Stimulated activated CD8-positive, alpha-beta memory T cell treated with anti-CD3 and anti-CD28 coated beads, Interleukin-2, amount 100 ng/mL, for 1 hour (primary cell): ENCODE measurements around the gene KRT20.
"Not testable (repeated sequence)": the region's sequence is repeated elsewhere in the genome, so short reads cannot be mapped to it uniquely, and the experiment has no call there.

Experiments
- DNase-seq, 2 donors: peaks; one replicate each; pipeline ENCODE4 v3.0.0-alpha.2; 2020; ENCODE audit warnings: low read depth in 2 of 2

Gene KRT20

DNA sequence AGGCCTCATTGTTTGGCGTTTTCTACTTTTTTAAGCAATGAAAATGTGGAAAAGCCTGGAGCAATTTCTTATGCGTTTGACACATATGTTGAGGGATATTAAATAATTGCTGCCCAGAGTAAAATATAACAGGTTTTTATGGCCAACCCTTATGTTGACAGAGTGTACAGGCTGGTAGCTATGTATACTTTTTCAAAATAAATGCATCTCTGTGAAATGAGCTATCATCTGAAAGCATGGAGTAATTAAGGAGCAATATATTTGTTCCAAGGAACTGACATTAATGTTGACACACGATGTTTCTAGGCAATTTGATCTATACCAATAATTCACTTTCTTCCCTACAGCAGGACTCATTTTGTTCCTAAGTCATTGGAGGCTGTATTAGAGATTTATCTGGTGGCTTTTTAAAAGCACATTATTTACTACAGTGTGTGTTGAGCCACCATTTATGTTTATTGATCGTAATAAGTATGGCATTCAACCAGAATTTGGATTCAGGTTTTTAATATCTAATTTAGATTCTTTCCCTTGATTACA lies 11.9 kb upstream of the KRT20 start:
- DNase-seq = no peak

DNA sequence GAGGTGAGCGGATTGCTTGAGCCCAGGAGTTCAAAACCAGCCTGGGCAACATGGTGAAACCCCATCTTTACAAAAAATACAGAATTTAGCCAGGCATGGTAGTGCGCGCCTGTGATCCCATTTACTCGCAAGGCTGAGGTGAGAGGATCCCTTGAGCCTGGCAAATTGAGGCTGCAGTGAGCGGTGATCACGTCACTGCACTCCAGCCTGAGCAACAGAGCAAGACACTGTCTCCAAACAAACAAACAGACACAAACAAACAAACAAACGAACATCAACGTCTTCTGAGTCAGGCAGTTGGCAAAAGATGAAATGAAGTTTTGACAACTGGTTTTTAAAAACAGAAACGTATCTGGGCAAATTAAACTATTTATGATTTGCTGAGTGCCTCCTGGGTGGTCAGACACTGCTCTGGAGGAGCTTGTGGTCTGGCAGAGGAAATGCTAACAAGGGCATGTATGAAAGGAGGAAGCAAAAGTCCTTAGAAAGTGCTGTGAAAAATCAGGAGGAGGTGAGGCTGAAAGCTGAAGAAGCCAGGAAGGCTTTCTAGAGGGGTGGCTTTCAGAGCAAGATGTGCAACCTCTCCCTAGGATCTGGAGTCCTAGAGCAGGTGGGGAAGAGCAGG lies 10.2 kb upstream of the KRT20 start:
- no peak for DNase-seq

DNA sequence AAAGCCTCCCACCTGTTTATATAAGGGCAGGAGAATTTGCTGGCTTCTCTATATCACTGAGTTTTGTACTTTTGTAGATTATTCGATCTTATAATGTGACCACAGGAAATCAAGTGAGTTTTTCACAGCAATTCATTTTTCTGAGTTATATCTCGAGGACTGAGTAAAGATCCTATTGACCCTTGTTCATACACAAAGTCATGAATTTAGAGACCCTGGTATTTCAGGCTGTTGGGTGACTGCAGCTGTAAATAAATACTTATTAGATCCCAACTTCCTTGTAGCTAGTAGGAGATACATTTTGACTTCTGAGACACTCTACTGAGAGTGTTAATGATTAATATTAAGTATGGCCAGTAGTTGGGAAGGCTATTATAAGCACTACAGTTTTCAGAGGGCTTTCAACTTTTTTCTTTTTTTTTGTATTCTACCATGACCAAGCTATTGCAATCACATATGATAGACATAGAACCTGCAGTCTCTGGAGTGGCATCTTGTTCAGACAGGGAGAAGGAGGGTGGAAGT lies 3.2 kb upstream of the KRT20 start:
- no peak for DNase-seq

DNA sequence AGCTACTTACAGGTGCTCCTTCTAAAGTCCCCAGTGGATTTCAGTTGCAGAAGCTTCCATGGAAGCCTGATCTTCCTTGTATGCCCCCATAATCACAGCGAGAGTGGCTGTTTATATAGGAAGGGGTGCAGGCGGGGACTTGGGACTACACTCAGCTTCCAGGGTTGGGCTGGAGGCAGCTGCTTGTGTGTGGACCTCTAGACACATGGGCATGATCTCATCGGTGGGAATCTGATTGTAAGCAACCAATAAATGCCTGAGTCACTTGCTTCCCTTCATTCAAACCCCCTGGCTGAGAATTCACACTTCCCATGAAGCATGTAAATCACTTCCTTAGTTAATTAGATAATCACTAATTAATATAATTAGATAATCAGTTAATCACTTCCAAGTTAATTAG lies 1.0 kb upstream of the KRT20 start:
- no peak for DNase-seq

DNA sequence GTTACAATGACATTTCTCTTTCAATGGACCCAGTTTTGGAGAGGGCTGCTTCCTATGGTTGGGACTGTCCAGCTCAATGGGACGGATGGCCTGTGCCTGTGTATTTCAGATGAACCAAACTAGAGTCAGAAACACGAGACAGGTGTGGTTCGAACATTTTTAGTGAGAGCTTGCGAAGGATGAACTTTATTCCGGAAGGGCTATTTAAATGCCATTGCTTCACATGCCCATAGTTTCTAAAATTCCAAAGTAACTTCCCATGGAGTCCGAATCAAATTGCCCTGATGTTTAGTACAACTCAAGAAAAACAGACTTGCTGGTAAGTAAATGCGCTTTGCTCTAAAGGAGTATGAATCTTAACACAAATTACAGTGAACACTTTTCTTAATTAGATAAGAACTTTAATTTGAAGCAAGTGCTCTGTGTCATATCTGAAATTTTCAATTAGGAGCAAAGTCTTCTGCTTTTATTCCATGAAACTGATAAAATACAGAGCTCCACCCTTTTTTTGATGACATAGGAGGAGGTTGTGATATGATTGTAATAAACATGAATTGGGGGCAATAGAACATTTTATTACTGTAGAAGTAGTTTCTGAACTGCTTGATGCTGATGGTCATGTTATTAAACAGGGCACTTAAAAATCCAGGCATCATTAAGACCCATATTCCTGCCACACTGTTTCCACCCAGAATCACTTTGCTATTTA lies 1.3 kb downstream of the KRT20 start:
- no peak for DNase-seq

DNA sequence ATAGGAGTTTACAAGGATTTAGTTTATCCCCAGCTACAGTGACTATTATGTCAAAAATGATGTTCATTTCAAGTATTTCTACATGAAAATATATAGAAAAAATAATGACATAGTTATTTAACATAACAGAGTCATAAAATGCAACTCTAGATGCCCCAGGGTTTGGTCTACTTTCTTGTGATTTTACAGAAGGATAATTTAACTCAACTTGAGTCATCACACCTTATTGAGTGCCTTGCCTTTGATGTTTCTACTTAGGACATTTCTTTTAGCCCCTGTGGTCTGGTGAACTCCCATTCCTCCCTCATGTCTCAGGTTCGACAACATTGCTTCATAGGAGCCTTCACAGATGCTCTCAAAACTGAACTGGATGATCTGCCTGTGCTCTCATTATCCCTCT lies 2.0 kb downstream of the KRT20 start:
- DNase-seq = no peak

DNA sequence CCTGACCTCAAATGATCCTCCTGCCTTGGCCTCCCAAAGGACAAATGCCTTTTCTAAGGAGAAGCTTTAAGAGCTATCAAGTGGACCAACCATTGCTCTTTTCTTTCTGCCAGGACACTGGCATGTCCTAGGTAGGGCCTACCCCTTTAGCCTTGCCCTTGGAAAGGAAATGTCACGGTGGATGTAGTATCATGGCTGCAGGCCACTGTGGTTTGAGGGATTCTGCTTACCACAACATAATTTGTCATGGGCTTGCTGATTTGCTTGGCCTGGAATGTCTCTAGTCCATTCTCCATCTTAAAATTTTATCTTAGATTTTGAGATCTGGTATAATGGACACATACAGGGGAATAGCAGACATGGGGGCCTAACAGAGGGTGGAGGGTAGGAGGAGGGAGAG lies 6.0 kb downstream of the KRT20 start:
- DNase-seq = no peak

DNA sequence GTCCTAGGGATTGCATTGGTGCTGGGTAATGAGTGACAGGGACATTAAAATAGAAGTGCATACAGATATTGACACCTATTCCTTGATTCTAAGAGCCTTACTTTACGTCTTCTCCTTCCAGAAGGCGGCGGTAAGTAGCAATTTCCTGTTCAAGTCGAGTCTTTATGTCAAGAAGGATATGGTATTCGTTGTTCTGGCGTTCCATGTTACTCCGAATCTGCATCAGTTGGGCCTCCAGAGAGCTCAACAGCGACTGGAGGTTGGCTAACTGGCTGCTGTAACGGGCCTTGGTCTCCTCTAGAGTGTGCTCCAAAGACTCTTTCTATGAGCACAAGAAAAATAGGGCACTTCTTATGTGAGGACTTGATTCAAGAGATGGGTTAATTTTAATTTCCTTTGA lies 7.0 kb downstream of the KRT20 start:
- no peak for DNase-seq

DNA sequence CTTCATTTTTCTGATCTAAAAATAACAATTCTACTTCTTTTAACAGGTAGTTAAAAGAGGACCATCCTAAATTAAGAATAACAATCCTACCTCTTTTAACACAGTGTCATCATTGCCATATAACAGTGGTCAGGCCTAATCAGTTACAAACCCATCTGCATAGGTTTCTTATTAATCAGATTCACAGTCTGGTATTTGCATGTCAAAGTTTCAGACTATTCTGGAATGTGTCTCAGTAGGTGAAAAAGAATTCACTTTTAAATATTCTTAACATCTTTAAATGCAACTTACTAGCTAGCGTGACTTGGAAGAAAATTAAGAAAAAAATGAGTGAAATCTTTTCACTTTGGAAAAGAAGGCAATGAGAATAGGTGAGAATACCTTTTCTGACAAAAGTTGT lies 11.2 kb downstream of the KRT20 start:
- DNase-seq = no peak

DNA sequence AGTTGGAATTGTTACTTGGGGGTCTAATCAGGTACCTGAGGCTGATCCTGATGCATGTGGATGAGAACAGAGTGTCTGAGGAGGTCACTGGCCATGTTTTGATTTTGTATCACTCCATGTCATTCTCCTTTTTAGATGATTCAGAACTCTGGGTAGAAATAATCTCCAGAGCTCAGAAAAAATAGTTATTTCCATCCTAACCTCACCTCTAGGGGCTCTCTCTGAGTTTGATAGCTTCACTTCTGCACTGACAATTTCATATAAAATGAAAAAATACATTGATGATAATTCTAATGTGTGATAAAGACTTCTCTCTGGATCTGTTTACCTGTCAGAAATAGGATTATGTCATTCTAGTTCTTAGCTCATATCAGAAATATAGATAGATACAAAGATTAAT lies 11.8 kb downstream of the KRT20 start:
- DNase-seq = no peak

DNA sequence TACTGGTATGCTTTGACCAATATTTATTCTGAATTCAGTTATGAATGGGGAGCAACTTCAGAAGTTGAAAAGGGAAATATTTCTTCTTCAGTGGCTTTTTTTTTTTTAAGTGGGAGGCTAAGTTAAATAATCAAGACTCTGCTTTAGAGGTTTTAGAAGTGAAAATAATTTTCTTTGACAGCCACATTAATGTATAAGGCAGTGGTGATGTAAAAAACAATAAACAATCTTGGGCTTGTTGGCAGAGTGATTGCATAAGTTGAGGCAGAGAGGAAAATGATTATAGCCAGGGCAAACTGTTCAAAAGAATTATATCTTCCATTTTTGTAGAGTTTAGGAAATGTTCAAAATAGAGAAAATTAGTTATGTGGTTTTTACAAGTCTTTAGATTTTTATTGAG lies 12.6 kb downstream of the KRT20 start:
- DNase-seq = no peak

DNA sequence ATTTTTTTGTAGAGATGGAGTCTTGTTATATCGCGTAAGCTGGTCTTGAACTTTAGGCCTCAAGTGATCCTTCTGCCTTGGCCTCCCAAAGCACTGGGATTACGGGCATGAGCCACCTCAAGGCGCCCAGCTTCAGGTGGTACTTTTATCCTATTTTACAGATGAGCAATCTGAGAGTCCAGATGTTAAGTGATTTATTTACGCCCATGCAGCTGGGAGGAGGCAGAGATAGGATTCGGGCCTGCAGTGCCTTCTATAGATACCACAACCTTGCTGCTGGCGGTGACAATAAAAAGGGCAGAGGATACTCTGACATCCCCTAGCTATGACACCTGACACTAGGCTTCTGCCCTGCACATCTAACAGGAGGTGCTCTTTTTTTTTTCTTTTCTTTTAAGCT lies 13.7 kb downstream of the KRT20 start:
- DNase-seq = no peak

DNA sequence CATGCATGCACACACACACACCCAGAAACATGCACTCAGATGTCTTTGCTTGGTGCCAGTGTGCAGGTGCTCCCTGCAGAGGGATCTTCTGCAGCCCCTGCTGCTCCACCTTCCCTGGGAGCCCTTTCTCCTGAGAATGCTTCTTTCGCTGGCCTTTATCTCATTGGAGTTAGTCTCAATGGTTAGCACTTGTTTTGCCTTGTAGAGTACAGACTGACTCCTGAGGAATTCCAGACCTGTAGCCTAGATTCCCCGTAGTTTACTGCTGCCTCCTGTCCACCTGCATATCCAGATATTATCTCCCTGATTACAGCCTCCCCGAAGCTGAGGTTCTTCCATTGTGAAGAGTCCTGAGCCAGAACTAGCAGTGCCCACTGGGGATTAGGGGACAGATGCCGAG lies 14.9 kb downstream of the KRT20 start:
- no peak for DNase-seq

DNA sequence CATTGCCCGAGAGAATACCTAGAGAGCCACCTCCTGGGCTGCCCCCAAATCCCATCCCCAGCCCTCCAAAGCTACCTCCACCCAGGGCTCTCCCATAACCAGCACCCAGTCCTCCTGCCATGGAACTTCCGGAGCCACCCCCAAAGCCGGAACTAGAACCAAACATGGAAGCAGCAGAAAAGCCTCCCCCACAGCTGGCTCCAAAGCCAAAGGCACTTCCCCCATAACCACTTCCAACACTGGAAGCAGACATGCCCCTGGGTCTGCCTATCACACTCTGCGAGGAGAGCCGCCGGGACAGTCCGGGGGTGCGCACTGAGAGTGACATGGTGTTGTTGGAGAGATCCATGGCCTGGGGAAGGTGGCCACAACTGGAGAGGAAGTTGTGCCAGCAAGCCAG lies 18.2 kb downstream of the KRT20 start, which contains the start of gene KRT12:
Gene KRT12 (minus strand): TSS at position 386 of the 400 bp plus-strand sequence. CDS start 37 bp downstream, at position 349.
- DNase-seq = no peak

DNA sequence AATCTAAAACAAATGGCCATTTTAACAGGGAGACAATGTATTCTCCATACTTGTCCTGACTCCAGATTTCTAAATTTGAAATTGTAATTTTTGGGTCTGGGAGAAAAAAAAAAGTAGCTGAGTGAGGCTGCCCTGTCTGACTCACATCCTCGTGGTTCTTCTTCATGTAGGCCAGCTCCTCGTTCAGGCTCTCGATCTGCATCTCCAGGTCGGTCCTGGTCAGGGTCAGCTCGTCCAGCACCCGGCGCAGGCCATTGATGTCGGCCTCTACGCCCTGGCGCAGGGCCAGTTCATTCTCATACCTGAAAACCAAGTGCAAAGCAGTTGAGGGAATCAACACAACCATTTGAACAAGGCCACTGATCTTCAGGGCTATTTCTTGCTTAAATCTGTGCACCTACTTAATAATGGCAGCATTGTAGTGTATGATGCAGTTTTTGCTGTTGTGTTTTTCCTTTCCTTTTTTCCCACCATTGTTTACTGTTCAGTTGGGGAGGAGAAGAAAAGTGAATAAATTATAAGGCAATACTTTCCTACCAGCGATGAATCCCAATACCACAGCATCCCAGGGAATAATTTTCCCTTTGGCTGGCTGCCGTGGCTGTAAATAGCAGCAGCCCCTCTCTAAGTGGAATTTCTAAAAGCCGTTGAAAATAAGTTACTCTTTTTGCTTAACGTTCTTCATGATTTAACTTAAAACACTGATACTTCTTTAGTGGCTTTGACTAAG lies 20.2 kb downstream of the KRT20 start:
- no peak for DNase-seq

DNA sequence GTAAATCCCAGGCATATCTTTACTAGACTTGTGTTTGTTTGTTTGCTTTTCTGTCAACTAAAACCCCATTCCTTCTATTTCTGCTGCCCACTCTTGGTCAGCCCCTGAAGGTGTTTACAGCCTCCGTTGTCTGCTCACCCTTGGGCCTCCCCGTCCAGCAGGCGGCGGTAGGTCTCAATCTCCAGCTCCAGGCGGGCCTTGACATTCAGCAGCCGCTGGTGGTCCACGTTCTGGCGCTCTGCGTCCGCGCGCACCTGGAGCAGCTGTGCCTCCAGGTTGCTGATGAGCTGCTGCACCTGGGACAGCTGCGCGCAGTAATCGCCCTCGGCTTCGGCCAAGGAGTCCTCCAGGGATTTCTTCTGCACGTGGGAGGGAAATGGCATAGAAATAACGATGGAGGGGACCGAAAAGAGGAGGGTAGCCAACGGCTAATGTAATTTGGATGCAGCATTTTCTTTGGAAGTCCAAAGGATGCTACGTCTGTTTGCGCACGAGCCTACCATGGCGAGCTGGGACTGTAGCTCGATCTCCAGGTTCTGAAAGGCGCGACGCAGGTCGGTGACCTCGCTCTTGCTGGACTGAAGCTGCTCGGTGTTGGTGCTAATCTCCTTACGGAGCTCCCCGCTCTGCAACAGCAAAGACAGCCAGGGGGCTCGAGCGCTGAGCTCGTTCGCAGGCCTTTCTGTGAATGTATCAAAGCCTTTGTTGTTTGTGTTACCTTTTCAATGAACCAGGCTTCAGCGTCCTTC lies 21.9 kb downstream of the KRT20 start:
- no peak for DNase-seq

DNA sequence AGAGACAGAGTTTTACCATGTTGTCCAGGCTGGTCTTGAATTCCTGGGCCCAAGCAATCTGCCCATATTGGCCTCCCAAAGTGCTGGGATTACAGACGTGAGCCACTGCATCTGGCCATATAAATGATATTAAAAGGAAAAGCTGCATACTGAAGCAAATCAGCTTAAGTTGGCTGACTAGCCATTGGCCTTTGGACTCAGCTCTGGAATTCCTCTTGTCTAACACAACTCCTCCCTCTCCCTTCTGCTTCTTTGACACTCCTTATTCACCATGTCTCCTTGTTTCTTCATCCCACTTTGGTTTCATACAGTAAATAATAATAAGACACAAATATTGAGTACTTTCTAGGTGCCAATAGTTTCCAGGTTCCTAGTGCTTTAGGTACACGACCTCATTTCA lies 25.5 kb downstream of the KRT20 start:
- DNase-seq = no peak

DNA sequence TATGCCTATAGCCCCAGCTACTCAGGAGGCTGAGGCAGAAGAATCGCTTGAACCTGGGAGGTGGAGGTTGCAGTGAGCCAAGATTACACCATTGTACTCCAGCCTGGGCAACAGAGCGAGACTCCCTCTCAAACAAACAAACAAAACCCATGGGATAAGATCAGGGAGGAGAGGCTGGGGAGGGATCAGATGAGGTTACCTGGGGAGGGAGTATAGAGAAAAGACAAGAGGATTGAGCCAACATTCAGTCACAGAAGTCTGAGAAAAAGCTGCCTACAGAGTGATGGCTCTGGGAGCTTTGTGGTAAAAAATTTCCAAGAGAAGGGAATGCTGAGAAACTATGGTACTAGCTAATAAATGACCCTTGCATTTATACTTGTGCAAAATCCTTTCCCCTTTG lies 26.4 kb downstream of the KRT20 start:
- DNase-seq = not testable (repeated sequence)

DNA sequence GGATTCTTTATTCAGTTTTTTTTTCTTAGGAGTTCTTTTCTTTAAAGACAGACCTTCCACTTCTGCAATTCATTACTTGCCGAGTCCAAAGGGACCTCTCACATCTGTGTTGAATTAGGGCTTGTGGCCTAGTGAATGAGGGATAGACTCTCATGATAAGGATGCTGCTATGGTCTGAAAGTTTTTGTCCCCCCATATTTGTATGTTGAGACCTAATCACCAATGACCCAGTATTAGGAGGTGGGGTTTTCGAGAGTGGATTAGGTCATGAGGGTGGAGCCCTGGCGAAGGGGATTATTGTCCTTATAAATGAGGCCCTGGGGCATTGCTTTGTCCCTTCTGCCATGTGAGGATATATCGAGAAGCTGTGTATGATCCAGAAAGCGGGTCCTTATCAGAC lies 27.5 kb downstream of the KRT20 start:
- DNase-seq = no peak

DNA sequence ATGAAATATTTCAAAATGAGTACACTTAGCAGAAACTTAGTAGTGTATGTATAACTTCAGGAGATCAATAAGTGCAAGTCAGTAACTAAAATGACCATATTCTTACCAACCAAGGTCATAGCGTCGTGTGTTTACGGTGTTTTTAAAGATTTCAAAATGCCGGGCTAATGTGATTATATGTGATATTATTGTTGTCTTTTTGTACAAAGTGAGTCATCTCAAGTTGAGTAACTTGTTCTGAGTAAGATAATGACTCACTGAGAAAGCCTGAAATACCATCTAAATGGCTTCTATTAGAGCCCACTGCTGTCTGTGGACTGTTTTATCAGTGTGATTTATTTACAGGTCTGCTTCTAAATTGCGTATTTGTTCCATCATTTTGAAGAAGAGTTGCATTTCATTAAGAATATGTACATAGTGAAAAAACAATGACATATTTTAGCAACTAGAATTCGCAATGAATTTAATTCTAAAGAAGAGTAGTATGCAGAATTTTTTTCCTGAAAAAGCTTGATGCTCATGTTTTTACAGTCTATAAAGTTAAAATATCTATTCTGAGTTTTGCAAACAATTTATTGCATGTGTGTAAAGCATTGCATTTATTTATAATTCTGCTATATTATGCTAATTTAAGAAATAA lies 30.7 kb downstream of the KRT20 start:
- DNase-seq = no peak

DNA sequence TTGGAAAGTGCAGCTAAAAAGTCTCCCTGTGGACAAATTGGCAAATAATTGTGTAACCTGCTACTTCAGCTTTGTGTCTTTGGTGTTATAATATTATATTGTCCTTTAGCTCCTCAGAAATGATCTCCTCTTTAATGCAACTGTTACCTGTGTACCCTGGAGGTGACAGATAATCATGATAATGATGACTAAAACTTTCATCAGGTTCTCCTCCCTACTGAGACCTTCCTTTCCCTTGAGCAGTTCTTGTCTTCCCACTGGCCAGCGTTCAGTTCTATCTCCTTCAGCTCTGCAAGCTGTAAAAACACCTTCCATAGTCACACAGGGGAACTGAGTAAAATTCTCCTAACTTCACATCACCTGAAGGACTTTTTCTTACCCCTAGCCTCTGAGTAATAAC lies 32.7 kb downstream of the KRT20 start:
- no peak for DNase-seq
